Measurements from ENCODE around the gene METTL27. TPM values are rescaled to one million over a fixed set of nuclear protein-coding genes. Genes with fewer than 3 reads are reported as not detected.
"Not testable (repeated sequence)": the region's sequence is repeated elsewhere in the genome, so short reads cannot be mapped to it uniquely, and the experiment has no call there.

The METTL27 gene
- total RNA-seq, 1 donor from 2014 or later = 10.5 TPM

- H3K36me3 Mint-ChIP-seq = no peaks in the 10 kb centered on the region
Measured at GRCh38 chr7:73847941-73848723, 5.8 kb upstream of the METTL27 start.

GRCh38 chr7:73845701-73846195 is 3.4 kb upstream of the METTL27 start:
- not testable (repeated sequence) for H4K20me1 ChIP-seq (ENCODE audit: low read depth); H3K79me2 ChIP-seq (ENCODE audit: low read depth); H3K9me3 ChIP-seq (ENCODE audit: low read depth); H3K27ac Mint-ChIP-seq; H3K4me3 ChIP-seq; DNase-seq (ENCODE audit: low spot score); H3K4me2 ChIP-seq; H3K4me3 Mint-ChIP-seq; H3K9ac ChIP-seq; H3K9me3 Mint-ChIP-seq; H3K27me3 Mint-ChIP-seq (ENCODE audit: insufficient read depth, low read depth); H3K36me3 ChIP-seq; H3K27ac ChIP-seq; H3K27me3 ChIP-seq; H3K4me1 ChIP-seq; H3K36me3 Mint-ChIP-seq; H3F3A ChIP-seq (ENCODE audit: low read depth)
- peaks cover 11% of the 10 kb centered on the region for H3K4me1 Mint-ChIP-seq
- peak overlapping the region; percentile 68 for H2AFZ ChIP-seq (replicated peaks)

More at GRCh38 chr7:73847941-73848723, 5.8 kb upstream of the METTL27 start:
- Histone ChIP-seq H3K4me3 (no peak overlapping the region), H3K27ac (no peak overlapping the region), H4K20me1 (ENCODE audit: low read depth) (no peaks in the 10 kb centered on the region), H3K9ac (no peak overlapping the region), H3K36me3 (no peaks in the 10 kb centered on the region), H3K4me1 (peaks cover 1% of the 10 kb centered on the region), H3F3A (ENCODE audit: low read depth) (no peaks in the 10 kb centered on the region), H3K27me3 (no peaks in the 10 kb centered on the region), H2AFZ (replicated peaks) (no peak overlapping the region), H3K9me3 (ENCODE audit: low read depth) (no peaks in the 10 kb centered on the region), H3K79me2 (ENCODE audit: low read depth) (no peaks in the 10 kb centered on the region), H3K4me2 (no peak overlapping the region)
- Mint-ChIP-seq H3K27ac (no peak overlapping the region), H3K4me3 (no peak overlapping the region), H3K9me3 (no peaks in the 10 kb centered on the region), H3K4me1 (peaks cover 13% of the 10 kb centered on the region), H3K27me3 (ENCODE audit: insufficient read depth, low read depth) (peaks cover 8% of the 10 kb centered on the region)
- DNase-seq (ENCODE audit: low spot score) = no peak
- TF ChIP-seq CTCF (IDR thresholded peaks at IDR 0.05) = no peak

- H3K27ac ChIP-seq = no peak overlapping the region
- H3F3A ChIP-seq (ENCODE audit: low read depth) = no peaks in the 10 kb centered on the region
- no peak overlapping the region for H3K4me3 ChIP-seq
- H3K36me3 ChIP-seq = no peaks in the 10 kb centered on the region
- H3K36me3 Mint-ChIP-seq = no peaks in the 10 kb centered on the region
- H3K4me1 ChIP-seq = peaks cover 6% of the 10 kb centered on the region
- H3K27me3 Mint-ChIP-seq (ENCODE audit: insufficient read depth, low read depth) = peaks cover 2% of the 10 kb centered on the region
- H3K9me3 ChIP-seq (ENCODE audit: low read depth) = no peaks in the 10 kb centered on the region
- H3K79me2 ChIP-seq (ENCODE audit: low read depth) = no peaks in the 10 kb centered on the region
- H3K4me1 Mint-ChIP-seq = peaks cover 11% of the 10 kb centered on the region
- no peak overlapping the region for H3K9ac ChIP-seq
- H3K9me3 Mint-ChIP-seq = no peaks in the 10 kb centered on the region
- DNase-seq (ENCODE audit: low spot score) = no peak
- H3K4me3 Mint-ChIP-seq = no peak overlapping the region
- H3K27ac Mint-ChIP-seq = no peak overlapping the region
- TF ChIP-seq EZH2phosphoT487 (IDR thresholded peaks at IDR 0.05) = no peak
- no peak for TF ChIP-seq EZH2 (IDR thresholded peaks at IDR 0.05)
- no peak for TF ChIP-seq CTCF (IDR thresholded peaks at IDR 0.05)
- H3K4me2 ChIP-seq = no peak overlapping the region
- H4K20me1 ChIP-seq (ENCODE audit: low read depth) = no peaks in the 10 kb centered on the region
- H2AFZ ChIP-seq (replicated peaks) = no peak overlapping the region
- H3K27me3 ChIP-seq = no peaks in the 10 kb centered on the region
Measured at GRCh38 chr7:73844848-73845460, 2.6 kb upstream of the METTL27 start.

- TF ChIP-seq CTCF (IDR thresholded peaks at IDR 0.05) (no peak), EZH2 (IDR thresholded peaks at IDR 0.05) (no peak), EZH2phosphoT487 (IDR thresholded peaks at IDR 0.05) (no peak)
- H3K9me3 Mint-ChIP-seq = no peaks in the 10 kb centered on the region
- H3K36me3 ChIP-seq = no peaks in the 10 kb centered on the region
- no peak overlapping the region for H3K4me3 ChIP-seq
- peaks cover 11% of the 10 kb centered on the region for H3K4me1 Mint-ChIP-seq
- H3K4me2 ChIP-seq = no peak overlapping the region
- no peak overlapping the region for H3K9ac ChIP-seq
- peaks cover 6% of the 10 kb centered on the region for H3K4me1 ChIP-seq
- H3F3A ChIP-seq (ENCODE audit: low read depth) = no peaks in the 10 kb centered on the region
- H3K79me2 ChIP-seq (ENCODE audit: low read depth) = no peaks in the 10 kb centered on the region
- H3K4me3 Mint-ChIP-seq = peak overlapping the region; percentile 3
- H3K27me3 Mint-ChIP-seq (ENCODE audit: insufficient read depth, low read depth) = peaks cover 2% of the 10 kb centered on the region
- H4K20me1 ChIP-seq (ENCODE audit: low read depth) = no peaks in the 10 kb centered on the region
- H3K9me3 ChIP-seq (ENCODE audit: low read depth) = no peaks in the 10 kb centered on the region
- no peak overlapping the region for H2AFZ ChIP-seq (replicated peaks)
- H3K36me3 Mint-ChIP-seq = no peaks in the 10 kb centered on the region
- H3K27me3 ChIP-seq = no peaks in the 10 kb centered on the region
- DNase-seq (ENCODE audit: low spot score) = no peak
- H3K27ac ChIP-seq = no peak overlapping the region
- no peak overlapping the region for H3K27ac Mint-ChIP-seq
Measured at GRCh38 chr7:73844131-73844547, 1.8 kb upstream of the METTL27 start.

All from neural progenitor cell (in vitro differentiated cells).